NCI-H345 treated with DMSO at 0.1 percent for 48 hours (cell line): Measurements from ENCODE around the gene ATP4A.

ENCODE experiments used
- DNase-seq: peaks from one replicate; lab custom pipeline; 2025; ENCODE audit not compliant: unreplicated experiment; lab: John Stamatoyannopoulos, UW

ATP4A gene

DNA sequence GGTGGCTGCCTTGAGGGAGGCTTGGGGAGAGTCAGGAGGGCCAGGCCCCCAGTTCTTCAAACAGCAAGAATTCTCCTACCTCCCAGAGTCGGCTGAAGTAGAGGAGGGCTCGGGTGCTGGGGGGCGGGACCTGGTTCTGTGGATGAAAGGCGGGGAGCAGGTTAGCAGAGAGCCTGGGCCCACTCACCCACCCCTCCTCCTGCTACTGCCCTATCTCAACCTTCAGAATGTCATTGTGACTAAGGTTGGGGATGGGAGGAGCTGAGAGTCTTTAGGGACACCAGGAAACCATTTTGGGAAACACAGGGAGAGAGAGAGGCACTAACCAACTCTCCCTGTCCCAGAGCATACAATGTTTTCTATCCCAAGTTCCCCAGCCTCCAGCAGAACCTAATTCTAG, 60.7 kb downstream of the ATP4A start:
- DNase-seq = no peak

DNA sequence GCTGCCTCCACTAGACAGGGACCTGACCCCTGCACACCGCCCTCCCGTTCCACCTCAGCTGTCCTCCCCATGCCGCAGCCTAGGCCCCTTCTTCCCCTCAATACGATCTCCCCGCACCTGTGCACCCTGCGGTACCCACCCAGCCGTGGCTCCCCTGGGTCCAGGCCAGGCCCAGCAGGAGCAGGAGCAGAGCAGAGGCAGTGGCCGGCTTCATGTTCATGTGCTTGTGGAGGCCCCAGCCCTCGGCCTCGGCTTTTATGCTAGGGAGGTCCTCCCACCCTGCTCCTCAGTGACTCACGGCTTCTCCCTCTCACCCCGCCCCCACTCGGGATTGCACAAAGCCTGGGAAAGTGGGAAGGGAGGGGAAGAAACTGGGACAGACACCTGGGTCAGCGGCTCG, 61.8 kb downstream of the ATP4A start:
- DNase-seq = no peak

DNA sequence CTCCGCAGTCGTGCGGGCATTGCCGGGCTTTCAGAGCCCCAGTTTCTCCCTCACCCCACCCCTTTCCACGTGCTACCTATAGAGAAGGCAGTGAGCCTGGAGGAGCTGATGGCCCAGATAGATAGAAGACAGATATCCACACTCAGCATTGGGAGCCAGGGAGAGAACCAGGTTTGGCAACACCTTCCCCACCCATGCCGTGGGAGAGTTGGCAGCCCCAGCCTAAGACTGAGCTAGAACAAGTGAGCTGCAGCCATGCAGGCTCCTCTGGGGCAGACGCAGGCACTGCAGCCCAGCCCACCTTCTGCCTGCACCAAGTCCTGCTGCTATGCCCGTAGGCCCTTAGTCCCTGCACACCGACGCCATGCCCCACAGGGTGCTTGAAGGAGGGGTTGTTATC, 62.8 kb downstream of the ATP4A start:
- no peak for DNase-seq
